MCF 10A (cell line): ENCODE measurements around the gene ACADVL. TPM values are rescaled to one million over a fixed set of nuclear protein-coding genes. Genes with fewer than 3 reads are reported as not detected.

ENCODE experiments used
- BruUV-seq: library from RNA; stranded (reverse); fragments of 400-500 nt; replicated peaks from 2 replicates; lab custom pipeline; 2021; lab: Mats Ljungman, UMichigan
- CTCF ChIA-PET: fragments of 300-600 bp; sonication (Branson Sonifier 250); formaldehyde crosslinking; extraction: SDS; loops from one replicate; lab custom pipeline; 2021; ENCODE audit warnings: antibody characterized with exemption, inconsistent platforms; lab: Yijun Ruan, JAX
- POLR2A ChIA-PET: fragments of 300-600, 350-650 bp; sonication (Branson Sonifier 250); formaldehyde crosslinking; extraction: SDS; loops from one replicate; lab custom pipeline; 2020; ENCODE audit warnings: antibody characterized with exemption, inconsistent platforms; lab: Yijun Ruan, JAX
- DNase-seq: peaks from one replicate; pipeline ENCODE4 v3.0.0-alpha.2; 2018; ENCODE audit not compliant: unreplicated experiment
- H3K27ac Mint-ChIP-seq: one replicate; pipeline ENCODE4 v1.8.0; 2022; ENCODE audit warnings: mild to moderate bottlenecking, low read depth, mixed read lengths; ENCODE audit not compliant: unreplicated experiment
- H3K27me3 Mint-ChIP-seq: one replicate; pipeline ENCODE4 v1.8.0; 2022; ENCODE audit warnings: mixed read lengths; ENCODE audit not compliant: insufficient read depth, unreplicated experiment
- H3K36me3 Mint-ChIP-seq: one replicate; pipeline ENCODE4 v1.8.0; 2022; ENCODE audit warnings: mild to moderate bottlenecking, moderate library complexity, mixed read lengths; ENCODE audit not compliant: insufficient read depth, unreplicated experiment
- H3K4me1 Mint-ChIP-seq: one replicate; pipeline ENCODE4 v1.8.0; 2022; ENCODE audit warnings: mixed read lengths; ENCODE audit not compliant: insufficient read depth, unreplicated experiment
- H3K4me3 Mint-ChIP-seq: one replicate; pipeline ENCODE4 v1.8.0; 2022; ENCODE audit warnings: mild to moderate bottlenecking, moderate library complexity, mixed read lengths; ENCODE audit not compliant: unreplicated experiment
- H3K9me3 Mint-ChIP-seq: one replicate; pipeline ENCODE4 v1.8.0; 2022; ENCODE audit warnings: mixed read lengths; ENCODE audit not compliant: unreplicated experiment
- CTCF ChIP-seq: fragments of 200-600 bp; IDR thresholded peaks from one replicate; pipeline ENCODE4 v1.8.0; 2022; ENCODE audit warnings: antibody characterized with exemption, mild to moderate bottlenecking; ENCODE audit not compliant: unreplicated experiment
- intact Hi-C: fragments of 100-400 bp; cut with micrococcal nuclease; formaldehyde crosslinking; loops from 2 replicates; pipeline ENCODE4 v1.14.1; 2022
- total RNA-seq: library from RNA; stranded (reverse); gene quantifications from 2 replicates; pipeline ENCODE4 v1.2.3, GENCODE V29; 2022

The ACADVL gene
- total RNA-seq, 1 experiment from 2014 or later: 413 TPM

DNA sequence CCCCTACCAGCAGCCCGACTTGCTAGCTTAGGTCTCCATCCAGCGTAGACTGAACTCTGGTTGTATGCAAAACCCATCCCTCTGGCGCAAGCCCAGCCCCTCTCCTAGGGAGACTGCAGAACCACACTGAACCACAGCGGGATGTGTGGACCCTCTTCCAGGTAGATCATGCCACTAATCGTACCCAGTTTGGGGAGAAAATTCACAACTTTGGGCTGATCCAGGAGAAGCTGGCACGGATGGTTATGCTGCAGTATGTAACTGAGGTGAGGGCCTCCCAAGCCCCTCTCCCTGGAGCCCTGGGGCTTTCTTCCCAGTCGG lies 3.2 kb downstream of the ACADVL start:
- H3K9me3 Mint-ChIP-seq: no peaks in the 10 kb centered on the region
- DNase-seq: no peak
- no peak overlapping the region for H3K4me3 Mint-ChIP-seq
- intact Hi-C loops: no loop called here
- peaks cover 29% of the 10 kb centered on the region for H3K4me1 Mint-ChIP-seq
- H3K27me3 Mint-ChIP-seq: no peaks in the 10 kb centered on the region
- TF ChIP-seq CTCF: no peak
- H3K27ac Mint-ChIP-seq: no peak overlapping the region
- ChIA-PET POLR2A (interaction anchor here (9.0 kb wide), 1 partner anchor 14 kb away, joined by 278 read pairs; the partner anchor contains the start of genes DVL2, GABARAP and PHF23), CTCF (interaction anchor here (0.9 kb wide), 2 partner anchors 9 to 32 kb away, joined by 3 to 4 read pairs; no protein-coding TSS in a partner anchor)
- BruUV-seq: no TSS peak
- peaks cover 74% of the 10 kb centered on the region for H3K36me3 Mint-ChIP-seq

- peaks cover 79% of the 10 kb centered on the region for H3K36me3 Mint-ChIP-seq
- peaks cover 33% of the 10 kb centered on the region for H3K4me1 Mint-ChIP-seq
- no peak for TF ChIP-seq CTCF
- intact Hi-C loops: no loop called here
- H3K27ac Mint-ChIP-seq: no peak overlapping the region
- ChIA-PET CTCF (interaction anchor here (0.7 to 0.9 kb wide), 3 partner anchors 9 to 125 kb away, joined by 3 to 4 read pairs (median 3); no protein-coding TSS in a partner anchor), POLR2A (interaction anchor here (0.5 to 9.0 kb wide), 3 partner anchors 13 to 464 kb away, joined by 3 to 278 read pairs (median 4); partner anchors contain the start of genes DVL2, GABARAP, PHF23 and TP53)
- no peak for DNase-seq
- no peaks in the 10 kb centered on the region for H3K9me3 Mint-ChIP-seq
- no peak overlapping the region for H3K4me3 Mint-ChIP-seq
- H3K27me3 Mint-ChIP-seq: no peaks in the 10 kb centered on the region
- no TSS peak for BruUV-seq
Measured at GRCh38 chr17:7223375-7223774, 3.6 kb downstream of the ACADVL start.

GRCh38 chr17:7224110-7224509 lies 4.4 kb downstream of the ACADVL start:
- intact Hi-C loops: no loop called here
- no peak for TF ChIP-seq CTCF
- Mint-ChIP-seq H3K27ac (no peak overlapping the region), H3K4me1 (peaks cover 35% of the 10 kb centered on the region), H3K27me3 (no peaks in the 10 kb centered on the region), H3K9me3 (no peaks in the 10 kb centered on the region), H3K4me3 (no peak overlapping the region), H3K36me3 (peaks cover 86% of the 10 kb centered on the region)
- ChIA-PET CTCF (interaction anchor here (0.7 kb wide), 1 partner anchor 124 kb away, joined by 3 read pairs; no protein-coding TSS in a partner anchor), POLR2A (interaction anchor here (0.8 to 9.0 kb wide), 2 partner anchors 13 to 463 kb away, joined by 3 to 278 read pairs; partner anchors contain the start of genes DVL2, GABARAP, PHF23 and TP53)
- DNase-seq: no peak
- BruUV-seq: no TSS peak

- ChIA-PET POLR2A (interaction anchor here (9.0 kb wide), 1 partner anchor 12 kb away, joined by 278 read pairs; the partner anchor contains the start of genes DVL2, GABARAP and PHF23), CTCF (no interaction called here)
- TF ChIP-seq CTCF: no peak
- Mint-ChIP-seq H3K4me3 (no peak overlapping the region), H3K4me1 (peaks cover 30% of the 10 kb centered on the region), H3K27ac (no peak overlapping the region), H3K27me3 (no peaks in the 10 kb centered on the region), H3K36me3 (peaks cover 88% of the 10 kb centered on the region), H3K9me3 (no peaks in the 10 kb centered on the region)
- BruUV-seq: TSS peak; percentile 41
- no peak for DNase-seq
- intact Hi-C loops: no loop called here
Measured at GRCh38 chr17:7224661-7225111, 4.9 kb downstream of the ACADVL start.
